Peyer's patch (tissue), 4 donors: ENCODE data around the gene SLC16A11. TPM values are rescaled to one million over a fixed set of nuclear protein-coding genes. Genes with fewer than 3 reads are reported as not detected.
"Not testable (repeated sequence)": the region's sequence is repeated elsewhere in the genome, so short reads cannot be mapped to it uniquely, and the experiment has no call there.

Source experiments
- DNase-seq, 3 donors: peaks; one replicate each; pipeline ENCODE4 v3.0.0-alpha.2; 2017 to 2019
- H3K27ac ChIP-seq, 4 donors: fragments of 200-600 bp; sonication (generic); one replicate each; pipeline ENCODE4 v1.5.1; 2016 to 2019
- H3K27me3 ChIP-seq, 2 donors: fragments of 200-600 bp; sonication (generic); one replicate each; pipeline ENCODE4 v1.5.1; 2019
- H3K36me3 ChIP-seq, 3 donors: fragments of 200-600 bp; sonication (generic); one replicate each; pipeline ENCODE4 v1.5.1; 2016 to 2019
- H3K4me1 ChIP-seq, 4 donors: fragments of 200-600 bp; sonication (generic); one replicate each; pipeline ENCODE4 v1.5.1; 2016 to 2019
- H3K4me3 ChIP-seq, 4 donors: fragments of 200-600 bp; sonication (generic); 1 replicate in 3 of 4; 2 replicates in 1 of 4; pipeline ENCODE4 v1.5.1; 2016 to 2019; ENCODE audit warnings: mild to moderate bottlenecking in 1 of 4
- H3K9me3 ChIP-seq, 4 donors: fragments of 200-600 bp; sonication (generic); one replicate each; pipeline ENCODE4 v1.5.1; 2016 to 2019; ENCODE audit warnings: mild to moderate bottlenecking in 1 of 4
- small RNA-seq, 2 donors: library from RNA; depleted of rRNA; stranded (forward); fragments of <200 nt; gene quantifications; one replicate each; pipeline ENCODE3, GENCODE V24; 2016
- total RNA-seq, 4 donors: library from RNA; depleted of rRNA; stranded (reverse); fragments of >200 nt; gene quantifications; one replicate each; pipeline ENCODE4 v1.1.0, GENCODE V29; 2016
- TF ChIP-seq, protein P1 (sequence below), 6 experiments: fragments of 450-650 bp in 4 of 6; fragments of 200-600 bp in 2 of 6; sonication (generic) in 1 of 6; IDR thresholded peaks; one replicate each; pipeline ENCODE4 v1.5.1; 2017 to 2019; ENCODE audit warnings: antibody characterized with exemption in 6 of 6, mild to moderate bottlenecking in 3 of 6, moderate library complexity in 1 of 6

The SLC16A11 gene
- total RNA-seq, 4 donors from 2014 or later: 0.94 to 1.1 TPM; not detected in 2

DNA sequence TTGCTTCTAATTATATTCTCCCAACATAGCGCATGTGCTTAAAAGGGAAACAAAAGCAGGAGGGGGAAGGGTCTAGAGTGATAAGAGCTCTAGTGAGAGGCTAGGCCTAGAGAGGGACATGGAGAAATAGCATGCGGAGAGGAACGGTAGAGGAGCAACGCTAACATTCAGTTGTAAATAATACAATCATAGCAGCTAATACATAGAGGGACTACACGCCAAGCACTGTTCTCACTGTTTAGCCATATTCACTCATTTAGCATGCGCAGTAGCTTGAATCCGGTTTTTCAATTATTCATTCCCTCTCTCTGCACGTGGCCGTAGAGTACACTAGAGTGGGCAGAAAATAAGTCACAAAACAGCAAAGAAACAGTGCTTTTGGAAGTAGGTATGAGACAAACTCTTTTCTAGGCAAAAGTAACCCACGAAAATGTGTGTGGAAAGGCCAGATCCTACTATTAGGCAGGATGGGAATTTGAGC, 49.7 kb downstream of the SLC16A11 start:
- Histone ChIP-seq H3K4me3 (no peak overlapping the region), H3K27me3 (no peaks in the 10 kb centered on the region), H3K4me1 (peaks cover 0 to 11% (median 0%) of the 10 kb centered on the region in 4 donors), H3K36me3 (peaks cover 0 to 23% (median 0%) of the 10 kb centered on the region in 3 donors), H3K9me3 (no peaks in the 10 kb centered on the region), H3K27ac (no peak overlapping the region)
- DNase-seq: peak in 1 of 3 donors; percentile 1
- TF ChIP-seq, protein P1, sequence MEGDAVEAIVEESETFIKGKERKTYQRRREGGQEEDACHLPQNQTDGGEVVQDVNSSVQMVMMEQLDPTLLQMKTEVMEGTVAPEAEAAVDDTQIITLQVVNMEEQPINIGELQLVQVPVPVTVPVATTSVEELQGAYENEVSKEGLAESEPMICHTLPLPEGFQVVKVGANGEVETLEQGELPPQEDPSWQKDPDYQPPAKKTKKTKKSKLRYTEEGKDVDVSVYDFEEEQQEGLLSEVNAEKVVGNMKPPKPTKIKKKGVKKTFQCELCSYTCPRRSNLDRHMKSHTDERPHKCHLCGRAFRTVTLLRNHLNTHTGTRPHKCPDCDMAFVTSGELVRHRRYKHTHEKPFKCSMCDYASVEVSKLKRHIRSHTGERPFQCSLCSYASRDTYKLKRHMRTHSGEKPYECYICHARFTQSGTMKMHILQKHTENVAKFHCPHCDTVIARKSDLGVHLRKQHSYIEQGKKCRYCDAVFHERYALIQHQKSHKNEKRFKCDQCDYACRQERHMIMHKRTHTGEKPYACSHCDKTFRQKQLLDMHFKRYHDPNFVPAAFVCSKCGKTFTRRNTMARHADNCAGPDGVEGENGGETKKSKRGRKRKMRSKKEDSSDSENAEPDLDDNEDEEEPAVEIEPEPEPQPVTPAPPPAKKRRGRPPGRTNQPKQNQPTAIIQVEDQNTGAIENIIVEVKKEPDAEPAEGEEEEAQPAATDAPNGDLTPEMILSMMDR (IDR thresholded peaks at IDR 0.05): no peak

DNA sequence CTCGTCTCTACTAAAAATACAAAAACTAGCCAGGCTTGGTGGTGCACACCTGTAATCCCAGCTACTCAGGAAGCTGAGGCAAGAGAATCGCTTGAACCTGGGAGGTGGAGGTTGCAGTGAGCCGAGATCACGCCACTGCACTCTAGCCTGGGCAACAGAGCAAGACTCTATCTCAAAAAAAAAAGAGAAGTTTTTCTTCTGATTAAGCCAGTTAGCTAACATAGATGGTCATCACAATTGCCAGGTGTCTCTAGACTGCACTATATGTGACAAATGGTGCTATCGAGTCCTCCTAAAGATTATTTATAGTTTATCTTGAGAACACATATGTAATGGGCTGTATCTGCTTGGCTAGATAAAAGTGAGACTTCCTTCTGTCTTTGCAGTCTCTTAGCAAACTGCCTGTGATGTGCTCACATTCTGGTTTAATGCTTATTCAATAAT, 50.3 kb downstream of the SLC16A11 start:
- DNase-seq, H3K27ac ChIP-seq, H3K27me3 ChIP-seq, H3K9me3 ChIP-seq, H3K4me3 ChIP-seq: not testable (repeated sequence)
- Histone ChIP-seq H3K4me1 (peaks cover 0 to 11% (median 0%) of the 10 kb centered on the region in 4 donors), H3K36me3 (peaks cover 0 to 18% (median 0%) of the 10 kb centered on the region in 3 donors)

Small RNAs within 50 kb of the gene (small RNA-seq; reads per million reads assigned to genes)
- 0 reads per million in 2 donors for gene AC120057.1

Other genes starting within 250 kb of the SLC16A11 start
- gene TEKT1, start 212.4 kb downstream of the SLC16A11 start, total RNA-seq: not detected
- gene ALOX12, start 48.0 kb downstream of the SLC16A11 start, total RNA-seq: not detected
- gene RNASEK, start 31.5 kb downstream of the SLC16A11 start, total RNA-seq: 100 to 1,000 TPM in 2 of 4 donors, 10 to 100 TPM in 2; 56.9 to 138 (median 109) TPM
- 1 to 10 TPM in 2 of 4 donors, under 1 TPM in 2; 0.57 to 9.9 (median 1.4) TPM for gene BCL6B, start 21.0 kb downstream of the SLC16A11 start, total RNA-seq
- 10 to 100 TPM in 1 of 4 donors, 1 to 10 TPM in 3; 7.5 to 16.4 (median 8.8) TPM for gene SLC16A13, start 8.1 kb downstream of the SLC16A11 start, total RNA-seq
- gene CLEC10A, start 36.2 kb upstream of the SLC16A11 start, total RNA-seq: 1 to 10 TPM; 1.8 to 9.9 (median 5.6) TPM
- not detected for gene ASGR2, start 70.7 kb upstream of the SLC16A11 start, total RNA-seq
- gene ASGR1, start 135.3 kb upstream of the SLC16A11 start, total RNA-seq: 1 to 10 TPM in 1 of 4 donors, under 1 TPM in 2, not detected in 1; 0.88 to 2.5 (median 0.94) TPM
- 10 to 100 TPM in 2 of 4 donors, 1 to 10 TPM in 2; 2.6 to 15.7 (median 9.4) TPM for gene DLG4, start 175.7 kb upstream of the SLC16A11 start, total RNA-seq
- 1,000 to 10,000 TPM; 1,292 to 4,167 (median 1,553) TPM for gene ACADVL, start 175.8 kb upstream of the SLC16A11 start, total RNA-seq
- gene DVL2, start 190.4 kb upstream of the SLC16A11 start, total RNA-seq: 10 to 100 TPM; 42.1 to 61.9 (median 50.1) TPM
- gene PHF23, start 195.4 kb upstream of the SLC16A11 start, total RNA-seq: 10 to 100 TPM; 22.2 to 38.8 (median 35.1) TPM
- 100 to 1,000 TPM; 288 to 521 (median 367) TPM for gene GABARAP, start 198.4 kb upstream of the SLC16A11 start, total RNA-seq
- 10 to 100 TPM; 55.3 to 86.9 (median 76.4) TPM for gene CTDNEP1, start 207.6 kb upstream of the SLC16A11 start, total RNA-seq
- 10 to 100 TPM; 15.1 to 75.1 (median 29.0) TPM for gene ELP5, start 208.1 kb upstream of the SLC16A11 start, total RNA-seq
- gene CLDN7, start 218.4 kb upstream of the SLC16A11 start, total RNA-seq: 1,000 to 10,000 TPM in 1 of 4 donors, 100 to 1,000 TPM in 2, 10 to 100 TPM in 1; 80.0 to 1,052 (median 864) TPM
- 1 to 10 TPM in 3 of 4 donors, not detected in 1; 1.1 to 7.6 (median 4.8) TPM for gene SLC2A4, start 237.6 kb upstream of the SLC16A11 start, total RNA-seq